Measurements from ENCODE around the gene CYLC1.

The CYLC1 gene, protein sequence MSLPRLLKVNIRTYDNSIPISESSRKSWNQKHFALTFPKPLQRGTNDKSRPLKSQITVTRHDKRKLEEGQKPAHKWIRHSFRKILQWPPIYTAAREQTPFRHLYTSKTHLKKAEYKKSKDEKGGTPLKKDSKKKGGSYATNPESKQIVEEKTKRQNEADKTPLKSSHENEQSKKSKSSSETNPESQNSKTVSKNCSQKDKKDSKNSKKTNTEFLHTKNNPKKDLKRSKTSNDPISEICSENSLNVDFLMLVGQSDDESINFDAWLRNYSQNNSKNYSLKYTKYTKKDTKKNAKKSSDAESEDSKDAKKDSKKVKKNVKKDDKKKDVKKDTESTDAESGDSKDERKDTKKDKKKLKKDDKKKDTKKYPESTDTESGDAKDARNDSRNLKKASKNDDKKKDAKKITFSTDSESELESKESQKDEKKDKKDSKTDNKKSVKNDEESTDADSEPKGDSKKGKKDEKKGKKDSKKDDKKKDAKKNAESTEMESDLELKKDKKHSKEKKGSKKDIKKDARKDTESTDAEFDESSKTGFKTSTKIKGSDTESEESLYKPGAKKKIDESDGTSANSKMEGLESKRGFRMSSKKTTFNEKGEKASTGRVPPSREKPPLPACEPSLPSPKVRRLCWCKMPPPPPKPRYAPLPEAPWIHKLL

DNA sequence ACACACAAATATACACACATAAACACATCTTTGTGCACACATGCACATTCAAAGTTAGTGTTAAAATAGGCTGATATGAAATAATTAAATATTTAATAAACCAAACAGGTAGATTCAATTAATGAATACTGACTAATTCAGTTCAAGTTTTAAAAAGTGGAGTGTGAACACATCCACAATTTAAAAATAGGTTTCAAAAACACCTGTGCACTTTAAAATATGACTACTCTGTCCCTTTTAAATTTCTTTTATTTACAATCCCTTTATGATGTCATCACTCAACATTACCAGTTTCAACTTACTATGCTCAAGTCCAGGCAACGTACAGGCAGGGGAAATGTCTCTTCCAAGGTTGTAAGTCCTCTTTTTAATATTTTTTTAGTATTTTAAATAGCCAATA is at the start of gene CYLC1:
Gene CYLC1 (plus strand): TSS at position 301 of the 400 bp plus-strand sequence. CDS start 37 bp downstream, at position 338.
- Histone ChIP-seq H3K4me1 (ENCODE audit: control insufficient read depth, low read depth, low read length) (no peaks in the 10 kb centered on the region), H3K9ac (ENCODE audit: low read length) (no peak within 1 kb of the TSS), H3K27ac (ENCODE audit: low read length) (no peak within 1 kb of the TSS), H3K27me3 (ENCODE audit: control insufficient read depth, insufficient read depth, low read length) (no peaks in the 10 kb centered on the region), H3K9me3 (ENCODE audit: control insufficient read depth, low read depth, low read length) (peaks cover 8% of the 10 kb centered on the region), H3K4me3 (ENCODE audit: low read length) (no peak within 1 kb of the TSS), H3K36me3 (ENCODE audit: control insufficient read depth, low read depth, low read length) (no peaks in the 10 kb centered on the region)

GRCh38 chrX:83819304-83819703 is 41.6 kb upstream of the CYLC1 start:
- Histone ChIP-seq H3K4me1 (ENCODE audit: control insufficient read depth, low read depth, low read length) (no peaks in the 10 kb centered on the region), H3K27ac (ENCODE audit: low read length) (no peak overlapping the region), H3K27me3 (ENCODE audit: control insufficient read depth, insufficient read depth, low read length) (no peaks in the 10 kb centered on the region), H3K9me3 (ENCODE audit: control insufficient read depth, low read depth, low read length) (peaks cover 15% of the 10 kb centered on the region), H3K36me3 (ENCODE audit: control insufficient read depth, low read depth, low read length) (no peaks in the 10 kb centered on the region), H3K9ac (ENCODE audit: low read length) (no peak overlapping the region), H3K4me3 (ENCODE audit: low read length) (no peak overlapping the region)

DNA sequence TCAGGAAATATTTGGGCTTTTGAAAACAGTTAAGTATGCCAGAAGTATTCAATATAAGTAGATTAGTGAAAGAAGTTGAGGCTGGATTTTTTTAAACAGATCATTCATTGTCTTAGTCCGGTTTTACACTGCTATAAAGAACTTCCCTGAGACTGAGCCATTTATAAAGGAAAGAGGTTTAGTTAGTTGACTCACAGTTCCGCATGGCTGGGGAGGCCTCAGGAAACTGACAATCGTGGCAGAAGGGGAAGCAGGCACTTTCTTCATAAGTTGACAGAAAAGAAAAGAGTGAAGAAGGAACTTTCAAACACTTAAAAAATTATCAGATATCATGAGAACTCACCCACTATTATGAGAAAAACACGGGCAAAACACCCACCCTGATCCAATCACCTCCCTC is 31.1 kb upstream of the CYLC1 start:
- no peaks in the 10 kb centered on the region for H3K36me3 ChIP-seq (ENCODE audit: control insufficient read depth, low read depth, low read length)
- no peak overlapping the region for H3K27ac ChIP-seq (ENCODE audit: low read length)
- no peak overlapping the region for H3K4me3 ChIP-seq (ENCODE audit: low read length)
- no peak overlapping the region for H3K9ac ChIP-seq (ENCODE audit: low read length)
- peaks cover 21% of the 10 kb centered on the region for H3K9me3 ChIP-seq (ENCODE audit: control insufficient read depth, low read depth, low read length)
- H3K4me1 ChIP-seq (ENCODE audit: control insufficient read depth, low read depth, low read length), result no peaks in the 10 kb centered on the region
- no peaks in the 10 kb centered on the region for H3K27me3 ChIP-seq (ENCODE audit: control insufficient read depth, insufficient read depth, low read length)

DNA sequence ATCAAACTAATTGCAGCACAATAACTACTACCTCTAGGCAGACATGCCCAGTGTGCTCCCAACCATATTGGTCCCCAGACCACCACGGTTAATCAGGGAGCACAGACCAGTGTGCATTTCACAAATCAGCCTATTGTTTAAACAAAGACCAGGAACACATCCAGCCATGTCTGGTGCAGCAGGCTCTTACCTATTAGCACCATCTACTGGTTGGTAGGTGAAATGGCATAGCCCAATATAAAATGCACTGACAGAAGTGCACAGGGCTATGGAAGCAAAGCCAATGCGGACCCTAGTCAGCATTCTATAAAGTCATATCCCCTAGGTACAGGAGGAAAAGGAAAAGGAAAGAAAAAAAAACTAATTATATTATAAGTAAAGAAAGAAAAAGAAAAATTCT is 15.5 kb upstream of the CYLC1 start:
- Histone ChIP-seq H3K4me3 (ENCODE audit: low read length) (no peak overlapping the region), H3K27me3 (ENCODE audit: control insufficient read depth, insufficient read depth, low read length) (no peaks in the 10 kb centered on the region), H3K36me3 (ENCODE audit: control insufficient read depth, low read depth, low read length) (no peaks in the 10 kb centered on the region)

DNA sequence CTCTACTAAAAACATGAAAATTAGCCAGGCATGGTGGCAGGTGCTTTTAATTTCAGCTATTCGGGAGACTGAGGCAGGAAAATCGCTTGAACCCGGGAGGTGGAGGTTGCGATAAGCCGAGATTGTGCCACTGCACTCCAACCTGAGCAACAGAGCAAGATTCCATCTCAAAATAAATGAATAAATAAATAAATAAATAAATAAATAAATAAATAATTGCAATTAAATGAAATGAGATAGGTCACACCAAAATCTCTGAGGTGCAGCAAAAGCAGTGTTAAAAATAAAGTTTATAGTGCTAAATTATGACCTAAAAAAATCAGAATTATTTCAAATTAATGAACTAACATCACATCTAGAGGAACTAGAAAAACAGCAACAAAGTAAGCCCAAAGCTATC is 13.6 kb upstream of the CYLC1 start:
- H3K4me3 ChIP-seq (ENCODE audit: low read length), result no peak overlapping the region
- H3K27me3 ChIP-seq (ENCODE audit: control insufficient read depth, insufficient read depth, low read length), result no peaks in the 10 kb centered on the region
- no peak overlapping the region for H3K9ac ChIP-seq (ENCODE audit: low read length)
- peaks cover 12% of the 10 kb centered on the region for H3K9me3 ChIP-seq (ENCODE audit: control insufficient read depth, low read depth, low read length)
- no peaks in the 10 kb centered on the region for H3K36me3 ChIP-seq (ENCODE audit: control insufficient read depth, low read depth, low read length)
- no peak overlapping the region for H3K27ac ChIP-seq (ENCODE audit: low read length)
- no peaks in the 10 kb centered on the region for H3K4me1 ChIP-seq (ENCODE audit: control insufficient read depth, low read depth, low read length)

More for the DNA sequence above, 15.5 kb upstream of the CYLC1 start:
- Histone ChIP-seq H3K27ac (ENCODE audit: low read length) (no peak overlapping the region), H3K4me1 (ENCODE audit: control insufficient read depth, low read depth, low read length) (no peaks in the 10 kb centered on the region), H3K9me3 (ENCODE audit: control insufficient read depth, low read depth, low read length) (peaks cover 12% of the 10 kb centered on the region), H3K9ac (ENCODE audit: low read length) (no peak overlapping the region)

- no peaks in the 10 kb centered on the region for H3K27me3 ChIP-seq (ENCODE audit: control insufficient read depth, insufficient read depth, low read length)
- H3K4me1 ChIP-seq (ENCODE audit: control insufficient read depth, low read depth, low read length), result no peaks in the 10 kb centered on the region
- no peak overlapping the region for H3K27ac ChIP-seq (ENCODE audit: low read length)
Observed at GRCh38 chrX:83888585-83888984, 27.6 kb downstream of the CYLC1 start.

GRCh38 chrX:83892433-83892832 is 31.5 kb downstream of the CYLC1 start:
- Histone ChIP-seq H3K4me1 (ENCODE audit: control insufficient read depth, low read depth, low read length) (no peaks in the 10 kb centered on the region), H3K36me3 (ENCODE audit: control insufficient read depth, low read depth, low read length) (no peaks in the 10 kb centered on the region), H3K4me3 (ENCODE audit: low read length) (no peak overlapping the region), H3K27ac (ENCODE audit: low read length) (no peak overlapping the region), H3K27me3 (ENCODE audit: control insufficient read depth, insufficient read depth, low read length) (no peaks in the 10 kb centered on the region), H3K9me3 (ENCODE audit: control insufficient read depth, low read depth, low read length) (peaks cover 16% of the 10 kb centered on the region), H3K9ac (ENCODE audit: low read length) (no peak overlapping the region)

More at GRCh38 chrX:83888585-83888984, 27.6 kb downstream of the CYLC1 start:
- Histone ChIP-seq H3K4me3 (ENCODE audit: low read length) (no peak overlapping the region), H3K36me3 (ENCODE audit: control insufficient read depth, low read depth, low read length) (no peaks in the 10 kb centered on the region), H3K9me3 (ENCODE audit: control insufficient read depth, low read depth, low read length) (peaks cover 12% of the 10 kb centered on the region), H3K9ac (ENCODE audit: low read length) (no peak overlapping the region)

GRCh38 chrX:83906921-83907320 is 46.0 kb downstream of the CYLC1 start:
- peaks cover 18% of the 10 kb centered on the region for H3K9me3 ChIP-seq (ENCODE audit: control insufficient read depth, low read depth, low read length)
- H3K27me3 ChIP-seq (ENCODE audit: control insufficient read depth, insufficient read depth, low read length), result no peaks in the 10 kb centered on the region
- no peaks in the 10 kb centered on the region for H3K36me3 ChIP-seq (ENCODE audit: control insufficient read depth, low read depth, low read length)
- H3K4me3 ChIP-seq (ENCODE audit: low read length), result no peak overlapping the region
- no peaks in the 10 kb centered on the region for H3K4me1 ChIP-seq (ENCODE audit: control insufficient read depth, low read depth, low read length)
- H3K9ac ChIP-seq (ENCODE audit: low read length), result no peak overlapping the region
- no peak overlapping the region for H3K27ac ChIP-seq (ENCODE audit: low read length)

DNA sequence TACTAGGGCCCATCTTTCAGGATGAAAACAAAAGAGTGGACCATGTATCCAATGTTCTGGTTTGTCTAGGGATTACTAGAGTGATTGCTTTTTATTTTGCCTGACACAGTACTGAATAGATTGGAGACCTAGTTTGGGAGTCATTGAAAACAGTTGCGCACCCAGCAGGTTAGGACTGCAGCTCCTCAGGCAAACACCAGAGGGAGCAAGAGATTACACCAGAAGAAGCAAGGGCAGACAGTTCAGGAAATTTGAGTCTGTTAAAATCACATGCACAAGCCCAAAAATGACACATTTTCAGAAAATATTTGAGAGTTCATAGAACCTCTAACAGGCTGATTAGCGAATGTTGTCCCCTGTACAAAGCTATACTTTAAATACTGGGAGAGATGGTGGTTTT is 55.6 kb downstream of the CYLC1 start:
- Histone ChIP-seq H3K9ac (ENCODE audit: low read length) (no peak overlapping the region), H3K27me3 (ENCODE audit: control insufficient read depth, insufficient read depth, low read length) (no peaks in the 10 kb centered on the region), H3K4me1 (ENCODE audit: control insufficient read depth, low read depth, low read length) (no peaks in the 10 kb centered on the region), H3K4me3 (ENCODE audit: low read length) (no peak overlapping the region), H3K36me3 (ENCODE audit: control insufficient read depth, low read depth, low read length) (no peaks in the 10 kb centered on the region), H3K27ac (ENCODE audit: low read length) (no peak overlapping the region), H3K9me3 (ENCODE audit: control insufficient read depth, low read depth, low read length) (peaks cover 11% of the 10 kb centered on the region)

- Histone ChIP-seq H3K27ac (ENCODE audit: low read length) (no peak overlapping the region), H3K27me3 (ENCODE audit: control insufficient read depth, insufficient read depth, low read length) (no peaks in the 10 kb centered on the region), H3K9me3 (ENCODE audit: control insufficient read depth, low read depth, low read length) (peaks cover 35% of the 10 kb centered on the region), H3K4me1 (ENCODE audit: control insufficient read depth, low read depth, low read length) (no peaks in the 10 kb centered on the region), H3K9ac (ENCODE audit: low read length) (no peak overlapping the region), H3K4me3 (ENCODE audit: low read length) (no peak overlapping the region), H3K36me3 (ENCODE audit: control insufficient read depth, low read depth, low read length) (no peaks in the 10 kb centered on the region)
Observed at GRCh38 chrX:83934220-83934619, 73.3 kb downstream of the CYLC1 start.
